ENCODE results near the gene C3AR1.
"Not testable (repeated sequence)": the region's sequence is repeated elsewhere in the genome, so short reads cannot be mapped to it uniquely, and the experiment has no call there.

The C3AR1 gene

DNA sequence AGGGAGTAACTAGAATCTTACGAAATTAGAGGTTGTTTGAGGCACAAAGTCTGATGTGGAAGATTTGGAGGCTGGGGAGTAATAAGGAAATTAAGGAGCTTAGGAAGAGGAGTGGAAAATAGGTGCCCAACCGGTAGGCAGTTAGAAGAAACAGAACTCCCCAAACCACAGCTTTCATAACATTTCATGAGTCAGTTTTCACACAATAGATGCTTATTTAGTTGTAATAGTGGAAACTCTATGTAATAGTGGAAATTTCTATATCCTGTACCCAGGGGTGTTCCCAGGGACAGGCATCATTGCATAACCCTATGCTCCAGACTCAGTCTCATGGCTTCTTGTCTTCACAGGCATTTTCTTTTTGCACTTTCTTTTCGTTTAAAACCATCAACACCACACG is 8.3 kb downstream of the C3AR1 start:
- DNase-seq (ENCODE audit: low read depth in 2 of 3, low spot score in 2 of 3) = no peak

DNA sequence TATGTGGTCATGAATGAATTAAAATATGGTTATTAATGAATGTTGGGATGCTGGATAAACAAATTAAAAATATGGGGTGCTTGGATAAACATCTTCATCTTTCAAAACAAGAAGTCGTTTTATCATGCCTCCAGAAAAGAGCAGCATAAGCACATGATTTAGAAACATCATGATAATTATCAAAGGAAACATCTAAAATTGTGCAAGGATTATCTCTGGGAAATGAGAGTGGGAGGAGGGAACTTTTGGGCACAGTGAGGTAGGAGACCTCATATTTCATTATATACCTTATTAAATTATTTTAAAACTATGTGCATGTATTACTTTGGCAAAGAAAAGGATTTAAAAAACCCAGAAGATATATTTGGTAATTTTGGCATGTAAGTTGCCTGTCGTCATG is 8.9 kb downstream of the C3AR1 start:
- DNase-seq (ENCODE audit: low read depth in 2 of 3, low spot score in 2 of 3) = no peak

DNA sequence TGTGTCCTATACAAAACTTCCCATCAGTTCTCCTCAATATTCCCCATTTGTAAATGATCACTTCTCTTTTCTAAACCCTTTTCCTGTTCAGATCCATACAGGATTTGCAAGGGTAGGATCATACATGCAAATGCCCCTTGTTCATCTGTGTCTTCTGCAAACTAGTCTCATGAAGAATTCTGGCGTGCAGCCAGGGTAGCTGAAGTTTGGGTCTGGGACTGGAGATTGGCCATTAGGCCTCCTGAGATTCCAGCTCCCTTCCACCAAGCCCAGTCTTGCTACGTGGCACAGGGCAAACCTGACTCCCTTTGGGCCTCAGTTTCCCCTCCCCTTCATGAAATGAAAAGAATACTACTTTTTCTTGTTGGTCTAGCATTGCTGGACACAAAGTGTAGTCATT is 11.3 kb downstream of the C3AR1 start:
- no peak for DNase-seq (ENCODE audit: low read depth in 2 of 3, low spot score in 2 of 3)

DNA sequence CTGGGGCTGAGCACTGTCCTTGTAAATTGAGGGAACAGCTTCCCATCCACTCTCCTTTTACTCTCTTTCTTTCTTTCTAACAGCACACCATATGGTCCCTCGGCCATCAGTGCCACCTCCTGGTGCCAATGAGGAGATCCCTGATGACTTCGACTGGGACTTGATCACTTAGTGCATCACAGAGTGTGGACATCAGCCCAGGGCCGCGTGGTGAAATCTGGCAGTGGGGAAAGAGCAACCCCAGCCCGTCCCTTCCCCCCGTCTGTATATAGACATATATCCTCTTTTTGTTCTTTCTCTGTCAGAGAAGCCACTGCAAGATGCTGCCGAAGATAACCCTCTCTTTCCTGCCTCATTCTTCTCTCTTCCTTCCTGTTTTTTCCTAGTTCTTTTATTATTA is 13.5 kb downstream of the C3AR1 start:
- no peak for DNase-seq (ENCODE audit: low read depth in 2 of 3, low spot score in 2 of 3)

DNA sequence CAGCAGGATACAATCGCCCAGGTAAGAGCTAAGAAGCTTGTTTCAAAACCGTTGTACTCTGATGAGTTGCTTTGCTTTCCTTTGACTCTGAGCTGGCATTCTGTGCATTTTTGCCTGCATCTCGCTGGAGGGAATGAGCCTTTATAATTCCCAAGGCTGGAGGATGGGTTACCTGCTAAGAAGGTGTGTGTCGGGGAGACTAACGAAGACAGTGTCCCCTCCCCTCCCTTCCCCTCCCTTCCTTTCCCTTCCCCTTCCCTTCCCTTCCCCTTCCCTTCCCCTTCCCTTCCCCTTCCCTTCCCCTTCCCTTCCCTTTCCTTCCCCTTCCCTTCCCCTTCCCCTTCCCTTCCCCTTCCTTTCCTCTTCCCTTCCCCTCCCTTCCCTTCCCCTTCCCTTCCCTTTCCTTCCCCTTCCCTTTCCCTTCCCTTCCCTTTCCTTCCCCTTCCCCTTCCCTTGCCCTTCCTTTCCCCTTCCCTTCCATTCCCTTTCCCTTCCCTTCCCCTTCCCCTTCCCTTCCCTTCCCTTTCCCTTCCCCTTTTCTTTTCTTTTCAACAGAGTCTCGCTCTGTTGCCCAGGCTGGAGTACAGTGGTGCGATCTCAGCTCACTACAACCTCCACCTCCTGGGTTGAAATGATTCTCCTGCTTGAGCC is 15.4 kb downstream of the C3AR1 start:
- DNase-seq (ENCODE audit: low read depth in 2 of 3, low spot score in 2 of 3) = no peak

DNA sequence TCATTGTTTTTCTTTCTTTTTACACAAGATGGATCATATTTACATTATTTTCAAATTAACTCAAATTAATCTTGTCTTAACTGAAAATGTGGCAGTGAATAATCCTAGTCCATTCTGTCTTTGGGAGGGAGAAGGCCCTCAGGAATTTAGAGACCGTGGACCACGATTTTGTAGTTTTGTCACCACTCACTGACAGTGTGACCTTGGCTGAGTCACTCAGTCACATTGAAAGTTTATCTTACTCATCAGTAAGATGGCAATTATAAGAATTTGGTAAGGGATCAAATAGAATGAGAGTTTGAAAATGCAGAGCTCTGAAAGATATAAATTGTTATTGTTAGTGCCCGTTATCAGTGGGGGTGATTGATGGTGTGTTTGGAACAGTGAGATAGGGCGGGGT is 17.3 kb downstream of the C3AR1 start:
- DNase-seq (ENCODE audit: low read depth in 2 of 3, low spot score in 2 of 3) = no peak

DNA sequence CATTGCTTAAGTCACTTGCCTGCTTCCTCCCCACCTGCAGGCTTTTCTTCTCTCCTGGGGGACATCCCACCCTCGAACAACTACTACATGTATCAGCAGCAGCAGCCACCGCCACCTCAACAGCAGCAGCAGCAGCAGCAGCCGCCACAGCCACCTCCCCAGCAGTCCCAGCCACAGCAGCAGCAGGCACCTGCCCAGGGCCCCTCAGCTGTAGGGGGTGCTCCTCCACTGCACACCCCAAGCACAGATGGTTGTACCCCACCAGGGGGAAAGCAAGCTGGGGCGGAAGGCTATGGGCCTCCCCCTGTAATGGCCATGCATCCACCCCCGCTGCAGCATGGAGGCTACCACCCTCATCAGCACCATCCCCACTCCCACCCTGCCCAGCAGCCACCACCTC is 18.3 kb downstream of the C3AR1 start:
- DNase-seq (ENCODE audit: low read depth in 2 of 3, low spot score in 2 of 3) = no peak

DNA sequence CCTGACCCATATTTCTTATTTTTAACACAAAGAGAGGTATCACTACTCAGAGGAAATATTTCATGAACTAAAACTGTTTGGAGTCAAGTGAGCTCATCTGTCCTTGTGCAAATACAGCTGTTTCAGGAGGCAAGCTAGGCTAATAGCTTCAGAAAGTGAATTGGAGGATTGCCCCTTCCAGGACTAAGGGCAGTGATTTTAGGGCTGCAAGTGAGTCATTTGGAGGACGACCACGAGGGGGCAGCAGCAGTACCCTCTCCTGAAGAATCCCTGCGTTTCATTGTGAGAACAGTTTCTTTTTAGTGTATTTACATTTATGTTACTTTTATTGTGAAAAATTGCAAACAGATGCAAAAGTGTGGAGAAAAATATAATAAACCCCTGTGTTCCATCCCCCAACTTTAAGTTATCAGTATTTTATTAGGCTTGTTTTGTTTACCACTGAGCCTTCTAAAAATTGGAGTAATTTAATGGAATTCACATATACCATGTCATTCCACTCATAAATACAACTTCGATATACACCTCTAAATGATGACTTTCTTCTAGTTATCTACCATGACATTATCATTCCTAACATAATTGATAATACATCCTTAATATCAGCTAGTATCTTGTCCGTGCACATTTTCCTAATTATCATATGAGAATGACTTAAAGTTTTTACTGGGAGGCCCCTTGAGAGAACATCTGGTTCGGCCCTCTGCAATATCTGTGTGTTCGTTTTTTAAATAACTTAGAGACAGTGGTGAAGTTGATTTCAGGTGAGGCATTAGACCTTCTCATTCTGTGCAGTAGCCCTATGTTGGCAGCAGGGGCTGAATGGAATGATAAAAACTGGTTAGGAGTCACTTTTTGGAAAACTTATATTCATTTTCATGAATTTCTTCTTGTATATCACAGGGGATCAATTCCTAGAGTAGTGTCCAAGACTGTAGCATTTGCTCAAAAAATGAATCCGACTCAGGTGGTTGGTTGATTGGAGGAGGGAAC is 19.9 kb downstream of the C3AR1 start:
- peak in 2 of 3 experiments; percentile 62 to 73 for DNase-seq (ENCODE audit: low read depth in 2 of 3, low spot score in 2 of 3)

DNA sequence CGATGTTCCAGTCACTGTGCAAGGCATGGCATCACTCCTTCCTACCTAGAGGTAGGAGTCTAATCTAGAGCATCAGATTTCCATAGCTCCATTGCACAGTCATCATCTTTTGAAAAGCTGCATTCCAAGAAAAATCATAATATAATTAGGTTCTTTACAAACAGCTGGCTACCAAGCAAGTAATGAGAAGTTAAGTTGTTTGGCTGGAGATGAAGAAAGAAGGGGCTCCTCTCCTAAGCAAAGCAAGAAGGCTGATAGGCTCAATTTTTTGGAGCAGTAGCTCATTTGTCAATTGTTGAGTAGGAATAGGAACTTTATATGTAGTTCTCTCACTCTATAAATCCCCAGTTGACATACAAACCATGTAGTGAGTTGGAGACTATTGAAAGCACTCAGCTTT is 25.4 kb downstream of the C3AR1 start:
- DNase-seq (ENCODE audit: low read depth in 2 of 3, low spot score in 2 of 3) = no peak

DNA sequence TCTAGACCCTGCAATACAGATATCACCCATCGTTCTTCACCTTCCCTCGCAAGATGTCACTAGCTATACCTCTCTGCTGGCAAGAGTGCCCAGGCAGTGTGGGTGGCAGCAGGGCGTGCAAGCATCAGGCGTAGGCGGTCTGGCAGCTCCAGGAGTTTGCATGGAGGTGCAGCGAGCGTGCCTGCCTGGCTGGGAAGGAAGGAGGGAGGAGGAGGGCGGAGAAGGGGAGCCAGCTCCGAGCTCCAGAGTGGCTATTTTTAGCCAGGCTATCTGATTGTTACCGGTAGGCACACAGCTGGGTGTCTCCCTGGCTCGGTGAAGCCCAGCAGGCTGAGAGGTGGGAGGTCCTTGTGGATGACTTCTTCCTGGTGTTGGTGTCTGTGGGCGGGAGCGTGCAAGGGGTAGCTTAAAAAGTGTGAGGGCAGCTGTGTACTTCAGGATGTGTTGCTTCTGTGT is 27.5 kb downstream of the C3AR1 start:
- no peak for DNase-seq (ENCODE audit: low read depth in 2 of 3, low spot score in 2 of 3)

DNA sequence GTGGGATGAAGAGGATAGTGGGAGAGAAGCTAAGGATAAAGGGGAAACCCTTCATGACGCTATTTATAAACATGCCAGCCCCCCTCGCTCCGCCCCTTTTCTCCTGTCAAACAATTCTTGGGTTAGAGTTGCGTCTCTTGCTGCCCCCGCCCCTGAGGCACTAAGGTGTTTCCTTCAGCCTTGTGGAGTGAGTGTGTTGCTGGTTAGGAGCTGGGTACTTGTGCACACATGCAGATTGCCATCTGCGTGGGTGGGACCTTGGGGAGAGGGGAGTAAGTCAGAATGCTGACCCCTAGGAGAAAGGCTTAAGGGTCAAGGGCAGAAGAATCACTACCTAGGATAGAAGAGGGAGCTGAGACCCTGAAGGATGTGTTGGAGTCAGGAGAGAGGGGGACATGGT is 28.2 kb downstream of the C3AR1 start:
- no peak for DNase-seq (ENCODE audit: low read depth in 2 of 3, low spot score in 2 of 3)

DNA sequence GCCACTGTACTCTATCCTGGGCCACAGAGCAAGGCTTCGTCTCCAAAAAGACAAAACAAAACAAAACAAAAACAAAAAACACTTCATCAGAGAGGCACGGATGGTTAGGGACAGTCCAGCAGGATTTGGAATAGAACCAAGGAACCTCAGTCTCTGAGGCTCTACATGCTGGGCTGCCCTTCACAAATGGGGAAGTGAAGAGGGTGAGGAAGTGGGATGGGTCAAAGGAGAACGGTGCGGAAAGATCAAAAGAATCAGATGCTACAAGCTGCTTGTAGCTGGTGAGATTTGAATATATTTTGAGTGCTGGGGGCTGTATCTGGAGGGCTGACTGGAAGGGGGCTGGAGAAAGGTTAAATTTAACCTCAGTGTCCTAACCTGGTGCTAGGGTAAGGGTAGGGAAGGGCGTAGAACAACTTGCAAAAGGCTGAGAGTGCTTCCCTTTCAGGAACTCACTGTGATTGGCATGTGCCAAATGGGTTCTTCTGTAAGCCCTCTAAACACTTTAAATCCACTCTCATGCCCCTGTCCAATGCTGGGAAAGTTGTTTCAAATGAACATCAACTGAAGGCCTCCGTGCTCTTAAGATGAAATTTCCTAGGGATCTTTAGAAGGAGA is 29.0 kb downstream of the C3AR1 start:
- no peak for DNase-seq (ENCODE audit: low read depth in 2 of 3, low spot score in 2 of 3)

DNA sequence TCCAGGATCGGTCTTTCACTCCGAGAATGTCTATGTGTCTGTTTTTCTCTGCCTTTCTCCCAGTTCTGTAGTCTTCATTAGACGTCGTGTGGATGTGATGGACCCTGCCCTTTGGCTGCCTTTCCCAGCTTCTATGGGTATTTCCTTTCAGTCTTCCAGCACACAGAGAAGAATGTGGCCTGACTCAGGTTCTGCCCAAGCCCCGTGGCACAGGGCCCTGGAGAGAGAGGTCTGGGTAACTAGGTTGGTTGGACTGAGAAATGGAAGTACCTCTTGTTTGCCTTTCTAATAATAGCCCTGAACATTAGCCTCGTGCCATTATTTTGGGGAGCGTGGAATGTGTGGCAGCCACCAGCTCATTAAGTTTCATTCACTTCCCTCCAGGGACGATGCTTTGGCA is 29.8 kb downstream of the C3AR1 start:
- no peak for DNase-seq (ENCODE audit: low read depth in 2 of 3, low spot score in 2 of 3)

DNA sequence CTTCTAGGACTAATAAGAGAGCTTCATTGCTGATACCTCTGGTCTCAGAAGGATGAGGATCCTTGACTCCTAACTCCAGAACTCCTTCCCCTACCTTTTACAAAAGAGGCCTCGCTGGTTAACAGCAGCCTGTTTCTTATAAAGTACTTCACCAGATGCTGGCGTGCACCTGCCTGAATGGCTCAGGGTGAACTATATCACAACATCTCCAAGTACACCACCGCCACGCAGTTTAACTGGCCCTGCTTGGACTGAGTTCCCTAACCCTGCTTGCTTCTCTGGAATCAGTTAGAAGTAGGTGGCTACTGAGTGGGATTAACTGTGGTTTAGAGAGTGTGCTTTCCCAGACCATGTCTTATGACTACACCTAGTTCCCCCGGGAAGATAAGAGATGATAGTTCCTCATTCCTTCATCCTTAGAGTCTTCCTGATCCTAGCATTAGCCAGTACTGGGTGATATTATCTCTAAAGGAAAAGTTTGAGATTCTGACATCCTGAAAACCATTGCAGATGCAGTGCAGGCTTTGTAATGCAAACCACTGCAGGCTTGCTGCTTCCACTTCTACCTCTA is 30.6 kb downstream of the C3AR1 start:
- DNase-seq (ENCODE audit: low read depth in 2 of 3, low spot score in 2 of 3) = no peak

DNA sequence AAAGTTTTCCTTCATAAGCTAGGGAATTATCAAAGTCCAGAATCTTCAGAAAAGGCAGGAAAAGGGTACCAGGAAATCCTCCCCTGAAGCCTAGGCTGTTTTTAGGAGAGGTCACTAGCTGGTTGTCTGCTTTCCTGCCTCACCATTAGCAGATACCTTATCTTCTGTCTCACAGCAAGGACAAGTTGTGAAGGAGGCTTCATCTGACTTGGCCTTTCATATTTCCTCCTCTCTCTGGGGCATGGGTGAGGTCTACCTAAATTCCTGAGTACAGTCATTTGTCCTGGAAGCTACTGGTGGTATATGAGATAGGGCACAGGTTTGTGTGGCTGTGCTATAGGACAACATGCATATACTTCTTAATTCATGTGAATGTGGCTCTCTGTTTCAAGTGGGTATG is 31.4 kb downstream of the C3AR1 start:
- no peak for DNase-seq (ENCODE audit: low read depth in 2 of 3, low spot score in 2 of 3)

DNA sequence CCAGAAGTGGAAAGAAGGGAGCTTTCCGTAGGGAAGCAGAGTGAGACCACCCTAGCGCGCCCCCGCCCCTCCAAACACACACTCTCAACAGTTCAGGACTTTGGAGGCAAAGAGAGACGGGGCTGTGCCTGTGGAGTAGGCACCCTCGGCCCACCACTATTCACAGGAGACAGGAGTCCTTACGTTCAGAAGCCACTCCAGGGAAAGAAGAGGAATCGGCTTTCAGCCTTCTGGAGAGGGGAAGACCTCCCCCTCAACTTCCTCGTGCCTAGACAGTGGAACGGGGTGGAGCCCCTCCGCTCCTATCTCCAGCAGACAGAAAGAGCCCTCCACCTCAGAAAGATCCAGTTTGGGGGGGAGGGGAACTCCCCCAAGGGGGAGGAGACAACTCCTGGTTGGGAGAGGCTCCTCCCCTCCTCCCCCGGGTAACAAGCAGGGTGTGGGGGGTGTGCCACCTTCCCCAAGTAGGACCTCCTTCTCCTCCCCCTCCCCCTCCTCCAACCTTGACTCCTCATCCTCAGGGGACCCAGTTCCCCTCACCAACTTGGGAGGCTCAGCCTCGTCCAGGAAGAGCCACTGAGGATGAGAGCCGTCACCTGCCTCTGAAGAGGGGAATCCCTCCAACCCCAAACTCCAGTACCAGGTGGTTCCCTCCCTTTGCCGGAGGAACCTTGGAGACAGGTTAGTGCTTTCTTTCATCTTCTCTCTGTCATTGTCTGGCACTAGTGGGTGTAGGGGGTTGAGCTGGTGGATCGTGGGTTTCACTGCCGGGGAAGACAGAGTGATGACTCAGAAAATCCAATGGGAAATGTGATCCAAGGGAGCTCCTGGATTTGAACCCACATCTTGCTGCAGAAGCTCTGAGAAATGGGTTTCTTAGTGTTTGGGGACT is 32.8 kb downstream of the C3AR1 start:
- no peak for DNase-seq (ENCODE audit: low read depth in 2 of 3, low spot score in 2 of 3)

DNA sequence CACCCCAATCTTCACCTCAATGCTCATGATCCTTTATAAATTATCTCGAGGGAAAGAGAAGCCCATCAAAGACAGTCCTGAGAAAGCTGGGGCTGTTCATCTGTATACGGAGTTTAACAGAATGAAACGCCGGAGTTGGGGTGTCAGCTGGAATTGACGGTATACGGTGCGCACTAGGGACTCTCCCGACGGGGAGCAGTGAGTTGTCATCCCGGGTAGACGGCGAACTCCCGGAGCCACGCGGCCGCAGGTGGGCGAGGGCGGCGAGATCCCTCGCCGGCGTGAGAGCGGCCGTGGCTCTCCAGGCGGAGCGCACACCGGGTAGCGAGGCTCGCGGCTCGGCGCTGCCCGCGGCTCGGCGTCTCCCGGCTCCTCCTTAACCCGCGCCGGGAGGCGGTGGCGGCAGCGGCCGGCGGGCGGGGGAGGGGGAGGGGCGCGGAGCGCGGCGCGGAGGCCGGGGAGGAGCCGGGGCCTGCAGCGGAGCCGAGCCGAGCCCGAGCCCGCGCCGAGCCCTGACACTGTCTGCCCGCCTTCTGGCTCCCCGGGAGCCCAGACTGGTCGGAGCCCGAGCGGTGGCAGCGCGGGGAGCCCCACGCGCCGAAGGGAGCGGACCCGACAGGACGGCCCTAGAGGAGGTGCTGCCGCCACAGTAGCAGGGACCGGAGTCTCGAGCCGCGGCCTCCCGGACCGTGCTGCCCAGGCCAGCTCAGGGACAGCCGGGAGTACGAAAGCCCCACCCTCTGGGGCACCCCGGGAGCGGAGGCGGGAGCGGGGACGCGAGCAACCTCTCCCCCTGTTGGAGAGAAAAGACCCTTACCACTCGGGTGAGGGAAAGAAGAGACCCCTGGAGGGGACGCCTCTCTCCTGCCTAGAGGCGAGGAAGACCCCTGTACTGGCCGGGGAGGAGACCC is 33.7 kb downstream of the C3AR1 start, which contains the start of gene FOXJ2:
FOXJ2 (plus strand) TSS at position 475 of the 911 bp plus-strand sequence. CDS start 7,117 bp downstream, outside the sequence.
- DNase-seq (ENCODE audit: low read depth in 2 of 3, low spot score in 2 of 3) = peak; percentile 44 to 64 (median 55)

DNA sequence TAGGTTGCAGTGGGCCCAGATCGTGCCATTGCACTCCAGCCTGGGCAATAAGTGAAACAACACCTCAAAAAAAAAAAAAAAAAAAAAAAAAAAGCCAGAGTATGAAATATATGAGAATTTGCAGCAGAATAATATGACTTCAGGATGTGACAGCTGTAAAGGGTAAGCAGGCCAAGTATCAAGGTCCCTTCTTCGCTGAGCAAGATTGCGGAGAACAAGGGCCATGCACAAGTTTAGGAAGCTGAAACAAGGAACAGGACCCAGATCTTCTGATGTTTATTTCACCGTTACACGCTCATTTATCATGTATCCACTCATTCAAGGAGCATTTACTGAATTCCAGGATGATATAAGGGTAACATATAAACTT is 34.3 kb downstream of the C3AR1 start:
- no peak for DNase-seq (ENCODE audit: low read depth in 2 of 3, low spot score in 2 of 3)

DNA sequence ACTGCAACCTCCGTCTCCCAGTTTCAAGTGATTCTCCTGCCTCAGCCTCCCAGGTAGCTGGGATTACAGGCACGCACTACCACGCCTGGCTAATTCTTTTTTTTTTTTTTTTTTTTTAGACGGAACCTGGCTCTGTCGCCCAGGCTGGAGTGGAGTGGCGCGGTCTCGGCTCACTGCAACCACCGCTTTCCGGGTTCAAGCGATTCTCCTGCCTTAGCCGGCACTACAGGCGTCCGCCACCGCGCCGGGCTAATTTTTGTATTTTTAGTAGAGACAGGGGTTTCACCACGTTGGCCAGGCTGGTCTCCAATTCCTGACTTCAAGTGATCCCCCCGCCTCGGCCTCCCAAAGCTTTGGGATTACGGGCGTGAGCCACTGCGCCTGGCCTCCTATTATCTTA is 35.1 kb downstream of the C3AR1 start:
- not testable (repeated sequence) for DNase-seq (ENCODE audit: low read depth in 2 of 3, low spot score in 2 of 3)
